ENCODE measurements around the gene DZIP1.

The DZIP1 gene

GRCh38 chr13:95620825-95621498, 23.5 kb downstream of the DZIP1 start:
- TF ChIP-seq POLR2AphosphoS5 (IDR thresholded peaks at IDR 0.05; ENCODE audit: low read depth, low read length) (no peak), TAF1 (IDR thresholded peaks at IDR 0.05; ENCODE audit: borderline replicate concordance, insufficient read depth, low read length) (no peak), REST (IDR thresholded peaks at IDR 0.05; ENCODE audit: insufficient read depth in 1 of 2, low read depth in 2 of 2, low read length in 2 of 2) (no peak), SIN3A (IDR thresholded peaks at IDR 0.05; ENCODE audit: borderline replicate concordance, insufficient read depth, low read length) (no peak), FOXP2 (optimal IDR thresholded peaks at IDR 0.05; ENCODE audit: borderline replicate concordance, extremely low read depth, extremely low read length, insufficient read depth) (no peak)

- no peak for TF ChIP-seq SIN3A (IDR thresholded peaks at IDR 0.05; ENCODE audit: borderline replicate concordance, insufficient read depth, low read length)
- TF ChIP-seq FOXP2 (optimal IDR thresholded peaks at IDR 0.05; ENCODE audit: borderline replicate concordance, extremely low read depth, extremely low read length, insufficient read depth): no peak
- no peak for TF ChIP-seq POLR2AphosphoS5 (IDR thresholded peaks at IDR 0.05; ENCODE audit: low read depth, low read length)
- no peak for TF ChIP-seq REST (IDR thresholded peaks at IDR 0.05; ENCODE audit: insufficient read depth in 1 of 2, low read depth in 2 of 2, low read length in 2 of 2)
Measured at GRCh38 chr13:95620030-95620824, 24.3 kb downstream of the DZIP1 start.

- no peak for TF ChIP-seq SIN3A (IDR thresholded peaks at IDR 0.05; ENCODE audit: borderline replicate concordance, insufficient read depth, low read length)
- TF ChIP-seq FOXP2 (optimal IDR thresholded peaks at IDR 0.05; ENCODE audit: borderline replicate concordance, extremely low read depth, extremely low read length, insufficient read depth): no peak
- no peak for TF ChIP-seq REST (IDR thresholded peaks at IDR 0.05; ENCODE audit: insufficient read depth in 1 of 2, low read depth in 2 of 2, low read length in 2 of 2)
- TF ChIP-seq POLR2AphosphoS5 (IDR thresholded peaks at IDR 0.05; ENCODE audit: low read depth, low read length): no peak
- TF ChIP-seq TAF1 (IDR thresholded peaks at IDR 0.05; ENCODE audit: borderline replicate concordance, insufficient read depth, low read length): no peak
Measured at GRCh38 chr13:95615539-95615938, 29.0 kb downstream of the DZIP1 start.

GRCh38 chr13:95614641-95615245, 29.8 kb downstream of the DZIP1 start:
- no peak for TF ChIP-seq TAF1 (IDR thresholded peaks at IDR 0.05; ENCODE audit: borderline replicate concordance, insufficient read depth, low read length)
- no peak for TF ChIP-seq FOXP2 (optimal IDR thresholded peaks at IDR 0.05; ENCODE audit: borderline replicate concordance, extremely low read depth, extremely low read length, insufficient read depth)
- TF ChIP-seq SIN3A (IDR thresholded peaks at IDR 0.05; ENCODE audit: borderline replicate concordance, insufficient read depth, low read length): no peak
- TF ChIP-seq POLR2AphosphoS5 (IDR thresholded peaks at IDR 0.05; ENCODE audit: low read depth, low read length): no peak
- TF ChIP-seq REST (IDR thresholded peaks at IDR 0.05; ENCODE audit: insufficient read depth in 1 of 2, low read depth in 2 of 2, low read length in 2 of 2): no peak

All from PFSK-1 (cell line).